Activated naive CD8-positive, alpha-beta T cell (primary cell): Measurements from ENCODE around the gene RCCD1.
"Not testable (repeated sequence)": the region's sequence is repeated elsewhere in the genome, so short reads cannot be mapped to it uniquely, and the experiment has no call there.

ENCODE experiments used
- H3K27ac Mint-ChIP-seq: one replicate; pipeline ENCODE4 v1.8.0; 2021; ENCODE audit warnings: mixed read lengths
- H3K27me3 Mint-ChIP-seq: one replicate; pipeline ENCODE4 v1.8.0; 2021; ENCODE audit warnings: mixed read lengths
- H3K36me3 Mint-ChIP-seq: one replicate; pipeline ENCODE4 v1.8.0; 2021; ENCODE audit warnings: mixed read lengths
- H3K4me1 Mint-ChIP-seq: one replicate; pipeline ENCODE4 v1.8.0; 2021; ENCODE audit warnings: low read depth, mixed read lengths
- H3K4me3 Mint-ChIP-seq: one replicate; pipeline ENCODE4 v1.8.0; 2021; ENCODE audit warnings: mild to moderate bottlenecking, mixed read lengths
- H3K9me3 Mint-ChIP-seq: one replicate; pipeline ENCODE4 v1.8.0; 2021; ENCODE audit warnings: low read depth, mixed read lengths

The RCCD1 gene

GRCh38 chr15:90954712-90955623, at the start of gene RCCD1:
Gene RCCD1 (plus strand): TSS chr15:90954884. CDS start chr15:90956735, 1,851 bp downstream.
- Mint-ChIP-seq H3K4me1 (peaks cover 16% of the 10 kb centered on the region), H3K27me3 (no peaks in the 10 kb centered on the region), H3K27ac (peak within 1 kb of the TSS; percentile 91), H3K9me3 (no peaks in the 10 kb centered on the region), H3K4me3 (peak within 1 kb of the TSS; percentile 86), H3K36me3 (no peaks in the 10 kb centered on the region)

GRCh38 chr15:90905306-90906180, 49.1 kb upstream of the RCCD1 start:
- peaks cover 25% of the 10 kb centered on the region for H3K4me1 Mint-ChIP-seq
- no peaks in the 10 kb centered on the region for H3K9me3 Mint-ChIP-seq
- H3K27ac Mint-ChIP-seq: no peak overlapping the region
- no peaks in the 10 kb centered on the region for H3K27me3 Mint-ChIP-seq
- peaks cover 6% of the 10 kb centered on the region for H3K36me3 Mint-ChIP-seq
- peak overlapping the region; percentile 23 for H3K4me3 Mint-ChIP-seq

GRCh38 chr15:90906181-90906849, 48.4 kb upstream of the RCCD1 start:
- peaks cover 22% of the 10 kb centered on the region for H3K4me1 Mint-ChIP-seq
- no peak overlapping the region for H3K27ac Mint-ChIP-seq
- no peaks in the 10 kb centered on the region for H3K9me3 Mint-ChIP-seq
- H3K36me3 Mint-ChIP-seq: peaks cover 6% of the 10 kb centered on the region
- H3K27me3 Mint-ChIP-seq: no peaks in the 10 kb centered on the region
- no peak overlapping the region for H3K4me3 Mint-ChIP-seq

- Mint-ChIP-seq H3K4me3 (no peak overlapping the region), H3K9me3 (no peaks in the 10 kb centered on the region), H3K36me3 (peaks cover 6% of the 10 kb centered on the region), H3K27me3 (no peaks in the 10 kb centered on the region), H3K4me1 (peaks cover 14% of the 10 kb centered on the region), H3K27ac (no peak overlapping the region)
Measured at GRCh38 chr15:90907051-90907660, 47.5 kb upstream of the RCCD1 start.

GRCh38 chr15:90907838-90908507, 46.7 kb upstream of the RCCD1 start:
- Mint-ChIP-seq H3K27ac (no peak overlapping the region), H3K4me1 (peaks cover 14% of the 10 kb centered on the region), H3K36me3 (peaks cover 6% of the 10 kb centered on the region), H3K27me3 (no peaks in the 10 kb centered on the region), H3K9me3 (no peaks in the 10 kb centered on the region), H3K4me3 (no peak overlapping the region)

GRCh38 chr15:90909449-90909848, 45.2 kb upstream of the RCCD1 start:
- not testable (repeated sequence) for H3K27ac Mint-ChIP-seq, H3K27me3 Mint-ChIP-seq, H3K9me3 Mint-ChIP-seq, H3K36me3 Mint-ChIP-seq, H3K4me3 Mint-ChIP-seq, H3K4me1 Mint-ChIP-seq

GRCh38 chr15:90909976-90910375, 44.7 kb upstream of the RCCD1 start:
- no peaks in the 10 kb centered on the region for H3K9me3 Mint-ChIP-seq
- H3K4me1 Mint-ChIP-seq: peaks cover 4% of the 10 kb centered on the region
- no peak overlapping the region for H3K4me3 Mint-ChIP-seq
- H3K27ac Mint-ChIP-seq: no peak overlapping the region
- H3K27me3 Mint-ChIP-seq: no peaks in the 10 kb centered on the region
- peaks cover 5% of the 10 kb centered on the region for H3K36me3 Mint-ChIP-seq

GRCh38 chr15:90910441-90911301, 44.0 kb upstream of the RCCD1 start:
- H3K36me3 Mint-ChIP-seq: no peaks in the 10 kb centered on the region
- no peaks in the 10 kb centered on the region for H3K9me3 Mint-ChIP-seq

GRCh38 chr15:90911302-90911623, 43.4 kb upstream of the RCCD1 start:
- Mint-ChIP-seq H3K27ac (no peak overlapping the region), H3K4me3 (no peak overlapping the region), H3K4me1 (no peaks in the 10 kb centered on the region), H3K27me3 (no peaks in the 10 kb centered on the region), H3K36me3 (no peaks in the 10 kb centered on the region), H3K9me3 (no peaks in the 10 kb centered on the region)

More at GRCh38 chr15:90910441-90911301, 44.0 kb upstream of the RCCD1 start:
- Mint-ChIP-seq H3K27me3 (no peaks in the 10 kb centered on the region), H3K4me1 (peaks cover under 1% of the 10 kb centered on the region), H3K27ac (no peak overlapping the region), H3K4me3 (no peak overlapping the region)

- Mint-ChIP-seq H3K4me1 (no peaks in the 10 kb centered on the region), H3K27ac (no peak overlapping the region), H3K9me3 (no peaks in the 10 kb centered on the region), H3K36me3 (no peaks in the 10 kb centered on the region), H3K27me3 (no peaks in the 10 kb centered on the region), H3K4me3 (no peak overlapping the region)
Measured at GRCh38 chr15:90911906-90912769, 42.5 kb upstream of the RCCD1 start.

GRCh38 chr15:90912770-90913075, 42.0 kb upstream of the RCCD1 start:
- Mint-ChIP-seq H3K9me3 (no peaks in the 10 kb centered on the region), H3K36me3 (no peaks in the 10 kb centered on the region), H3K27ac (no peak overlapping the region), H3K27me3 (no peaks in the 10 kb centered on the region), H3K4me1 (no peaks in the 10 kb centered on the region), H3K4me3 (no peak overlapping the region)

GRCh38 chr15:90913398-90913944, 41.2 kb upstream of the RCCD1 start:
- Mint-ChIP-seq H3K4me1 (no peaks in the 10 kb centered on the region), H3K4me3 (no peak overlapping the region), H3K27ac (no peak overlapping the region), H3K9me3 (no peaks in the 10 kb centered on the region), H3K36me3 (no peaks in the 10 kb centered on the region), H3K27me3 (no peaks in the 10 kb centered on the region)
